ENCODE measurements around the gene RLIM. TPM values are rescaled to one million over a fixed set of nuclear protein-coding genes. Genes with fewer than 3 reads are reported as not detected.

RLIM gene
- total RNA-seq, 3 donors from 2014 or later (not counting 1 experiment from before 2014, with no cell fraction given): 43.2 to 49.5 (median 47.9) TPM

GRCh38 chrX:74540635-74541249 is 73.7 kb downstream of the RLIM start:
- intact Hi-C loops (cut with micrococcal nuclease): no loop called here
- no peak overlapping the region for H3K4me3 Mint-ChIP-seq
- WGBS (ENCODE audit: insufficient coverage): 78% methylated on average over 2 of the region's 2 CpGs

GRCh38 chrX:74536832-74537371 is 77.5 kb downstream of the RLIM start:
- no peaks in the 10 kb centered on the region for H3K36me3 ChIP-seq (ENCODE audit: control insufficient read depth, insufficient read depth, low read length)
- Mint-ChIP-seq H3K27ac (peak overlapping the region; percentile 31 to 58), H3K4me1 (peaks cover 5 to 18% of the 10 kb centered on the region in 2 donors), H3K36me3 (no peaks in the 10 kb centered on the region), H3K9me3 (no peaks in the 10 kb centered on the region), H3K4me3 (peak overlapping the region; percentile 83), H3K27me3 (ENCODE audit: low read depth in 2 of 2) (peaks cover 0 to 11% of the 10 kb centered on the region in 2 donors)
- peak; percentile 35 to 49 (median 40) for ATAC-seq
- 20% methylated on average over 21 of the region's 26 CpGs for WGBS (ENCODE audit: insufficient coverage)
- intact Hi-C loops (cut with micrococcal nuclease): no loop called here
- H3K4me1 ChIP-seq (ENCODE audit: control insufficient read depth, insufficient read depth, low read length): peaks cover 25% of the 10 kb centered on the region
- no peaks in the 10 kb centered on the region for H3K9me3 ChIP-seq (ENCODE audit: control insufficient read depth, insufficient read depth, low read length)
- peak in 1 of 2 donors; percentile 29 for DNase-seq
- TF ChIP-seq, protein P1, sequence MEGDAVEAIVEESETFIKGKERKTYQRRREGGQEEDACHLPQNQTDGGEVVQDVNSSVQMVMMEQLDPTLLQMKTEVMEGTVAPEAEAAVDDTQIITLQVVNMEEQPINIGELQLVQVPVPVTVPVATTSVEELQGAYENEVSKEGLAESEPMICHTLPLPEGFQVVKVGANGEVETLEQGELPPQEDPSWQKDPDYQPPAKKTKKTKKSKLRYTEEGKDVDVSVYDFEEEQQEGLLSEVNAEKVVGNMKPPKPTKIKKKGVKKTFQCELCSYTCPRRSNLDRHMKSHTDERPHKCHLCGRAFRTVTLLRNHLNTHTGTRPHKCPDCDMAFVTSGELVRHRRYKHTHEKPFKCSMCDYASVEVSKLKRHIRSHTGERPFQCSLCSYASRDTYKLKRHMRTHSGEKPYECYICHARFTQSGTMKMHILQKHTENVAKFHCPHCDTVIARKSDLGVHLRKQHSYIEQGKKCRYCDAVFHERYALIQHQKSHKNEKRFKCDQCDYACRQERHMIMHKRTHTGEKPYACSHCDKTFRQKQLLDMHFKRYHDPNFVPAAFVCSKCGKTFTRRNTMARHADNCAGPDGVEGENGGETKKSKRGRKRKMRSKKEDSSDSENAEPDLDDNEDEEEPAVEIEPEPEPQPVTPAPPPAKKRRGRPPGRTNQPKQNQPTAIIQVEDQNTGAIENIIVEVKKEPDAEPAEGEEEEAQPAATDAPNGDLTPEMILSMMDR (IDR thresholded peaks at IDR 0.05): no peak
- H3K4me3 ChIP-seq (ENCODE audit: low read length): peak overlapping the region; percentile 64
- H3K27ac ChIP-seq (ENCODE audit: low read length): peak overlapping the region; percentile 49
- H3K27me3 ChIP-seq (ENCODE audit: control insufficient read depth, insufficient read depth, low read length): no peaks in the 10 kb centered on the region

More at GRCh38 chrX:74540635-74541249, 73.7 kb downstream of the RLIM start:
- DNase-seq: no peak
- Mint-ChIP-seq H3K27ac (no peak overlapping the region), H3K36me3 (no peaks in the 10 kb centered on the region), H3K9me3 (no peaks in the 10 kb centered on the region), H3K4me1 (peaks cover 0 to 6% of the 10 kb centered on the region in 2 donors), H3K27me3 (ENCODE audit: low read depth in 2 of 2) (peaks cover 4 to 18% of the 10 kb centered on the region in 2 donors)
- no peak for ATAC-seq
- H3K9me3 ChIP-seq (ENCODE audit: control insufficient read depth, insufficient read depth, low read length): no peaks in the 10 kb centered on the region
- peaks cover 10% of the 10 kb centered on the region for H3K4me1 ChIP-seq (ENCODE audit: control insufficient read depth, insufficient read depth, low read length)
- TF ChIP-seq, protein P1 (IDR thresholded peaks at IDR 0.05): no peak
- H3K27ac ChIP-seq (ENCODE audit: low read length): no peak overlapping the region
- H3K36me3 ChIP-seq (ENCODE audit: control insufficient read depth, insufficient read depth, low read length): no peaks in the 10 kb centered on the region
- H3K4me3 ChIP-seq (ENCODE audit: low read length): no peak overlapping the region
- no peaks in the 10 kb centered on the region for H3K27me3 ChIP-seq (ENCODE audit: control insufficient read depth, insufficient read depth, low read length)

- intact Hi-C loops (cut with micrococcal nuclease): no loop called here
- under 1% methylated on average over 40 of the region's 48 CpGs for WGBS (ENCODE audit: insufficient coverage)
- peak; percentile 62 to 69 (median 63) for ATAC-seq
- Histone ChIP-seq H3K4me1 (ENCODE audit: control insufficient read depth, insufficient read depth, low read length) (peaks cover 25% of the 10 kb centered on the region), H3K27me3 (ENCODE audit: control insufficient read depth, insufficient read depth, low read length) (no peaks in the 10 kb centered on the region), H3K36me3 (ENCODE audit: control insufficient read depth, insufficient read depth, low read length) (no peaks in the 10 kb centered on the region), H3K27ac (ENCODE audit: low read length) (peak overlapping the region; percentile 49), H3K9me3 (ENCODE audit: control insufficient read depth, insufficient read depth, low read length) (no peaks in the 10 kb centered on the region), H3K4me3 (ENCODE audit: low read length) (peak overlapping the region; percentile 64)
- Mint-ChIP-seq H3K27ac (peak overlapping the region; percentile 26 to 83), H3K27me3 (ENCODE audit: low read depth in 2 of 2) (peaks cover 0 to 11% of the 10 kb centered on the region in 2 donors), H3K36me3 (no peaks in the 10 kb centered on the region), H3K4me1 (peaks cover 5 to 18% of the 10 kb centered on the region in 2 donors), H3K4me3 (peak overlapping the region; percentile 83), H3K9me3 (no peaks in the 10 kb centered on the region)
- TF ChIP-seq, protein P1 (IDR thresholded peaks at IDR 0.05): no peak
- peak in 1 of 2 donors; percentile 43 for DNase-seq
Observed at GRCh38 chrX:74536152-74536831, 78.1 kb downstream of the RLIM start.

Measured in natural killer cell (primary cell).